Measurements from ENCODE around the gene ANK2. TPM values are rescaled to one million over a fixed set of nuclear protein-coding genes. Genes with fewer than 3 reads are reported as not detected.

ANK2 gene
- total RNA-seq, 1 donor: 15.1 TPM

GRCh38 chr4:113131621-113132020 is 82.2 kb downstream of the ANK2 start:
- DNase-seq (ENCODE audit: low read depth): no peak
- TF ChIP-seq CTCF (IDR thresholded peaks at IDR 0.05; ENCODE audit: insufficient read depth, low read depth, low read length): no peak

GRCh38 chr4:113141901-113142346 is 92.5 kb downstream of the ANK2 start:
- H3K4me3 ChIP-seq (ENCODE audit: low read depth, low read length): no peak overlapping the region
- peak; percentile 30 for DNase-seq (ENCODE audit: low read depth)

More at GRCh38 chr4:113131621-113132020, 82.2 kb downstream of the ANK2 start:
- H3K4me3 ChIP-seq (ENCODE audit: low read depth, low read length): no peak overlapping the region

DNA sequence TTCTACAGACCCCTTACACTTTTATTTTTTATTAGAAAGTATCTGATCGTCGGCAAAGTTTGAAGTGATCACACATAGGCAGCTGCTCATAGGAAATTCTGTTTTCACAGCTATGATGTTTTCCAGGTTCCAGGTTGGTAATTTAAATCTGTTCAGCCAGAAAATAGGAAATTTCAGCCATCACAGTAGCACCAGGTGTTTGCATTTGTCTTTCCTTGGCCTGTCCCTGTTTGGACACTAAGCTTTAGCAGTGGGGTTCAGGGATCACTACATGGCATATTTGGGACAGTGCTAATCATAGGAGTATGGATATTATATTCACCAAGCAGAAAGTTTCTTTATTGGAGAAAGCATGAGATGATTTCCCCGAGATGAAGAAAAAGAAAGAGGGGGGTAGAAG is 92.9 kb downstream of the ANK2 start:
- no peak for TF ChIP-seq CTCF (IDR thresholded peaks at IDR 0.05; ENCODE audit: insufficient read depth, low read depth, low read length)
- no peak for DNase-seq (ENCODE audit: low read depth)
- H3K4me3 ChIP-seq (ENCODE audit: low read depth, low read length): no peak overlapping the region

More at GRCh38 chr4:113141901-113142346, 92.5 kb downstream of the ANK2 start:
- TF ChIP-seq CTCF (IDR thresholded peaks at IDR 0.05; ENCODE audit: insufficient read depth, low read depth, low read length): no peak

DNA sequence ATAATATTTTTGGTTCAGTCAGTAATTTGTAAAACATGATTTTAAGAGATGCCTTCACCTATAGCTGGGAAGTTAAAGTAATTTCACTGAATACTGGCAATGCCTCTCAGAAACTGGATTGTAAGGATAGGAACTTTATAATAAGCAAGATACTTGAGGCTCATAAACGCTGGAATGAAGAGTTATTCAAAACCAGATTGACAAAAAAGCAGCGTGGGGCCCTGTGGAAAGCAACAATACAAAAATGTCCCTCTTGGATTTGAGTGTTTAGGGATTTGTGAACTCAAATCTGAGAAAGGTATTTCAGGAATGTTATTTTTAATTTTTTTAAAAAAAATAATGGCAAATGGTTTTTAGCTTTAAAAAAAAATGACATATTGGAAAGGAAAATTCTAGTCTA is 94.6 kb downstream of the ANK2 start:
- no peak for DNase-seq (ENCODE audit: low read depth)
- H3K4me3 ChIP-seq (ENCODE audit: low read depth, low read length): no peak overlapping the region
- TF ChIP-seq CTCF (IDR thresholded peaks at IDR 0.05; ENCODE audit: insufficient read depth, low read depth, low read length): no peak

DNA sequence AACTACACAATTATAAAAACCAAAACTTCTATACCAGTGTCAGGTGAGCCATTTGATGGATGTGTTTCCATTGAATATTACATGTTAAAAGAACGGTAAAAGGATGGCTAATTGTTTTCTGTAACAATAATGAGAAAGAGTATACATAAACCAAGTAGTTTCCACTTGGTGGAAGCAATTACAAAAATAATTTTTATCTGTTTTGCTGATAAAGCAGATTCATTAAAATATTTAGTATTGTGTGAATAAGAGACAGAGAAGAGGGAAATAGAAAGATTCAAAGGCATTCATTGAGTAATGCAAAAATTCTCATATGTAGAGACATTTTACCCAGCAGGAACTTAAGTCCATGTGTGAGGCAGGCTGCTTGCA is 95.7 kb downstream of the ANK2 start:
- TF ChIP-seq CTCF (IDR thresholded peaks at IDR 0.05; ENCODE audit: insufficient read depth, low read depth, low read length): no peak
- no peak overlapping the region for H3K4me3 ChIP-seq (ENCODE audit: low read depth, low read length)

GRCh38 chr4:113145519-113146291 is 96.3 kb downstream of the ANK2 start:
- no peak overlapping the region for H3K4me3 ChIP-seq (ENCODE audit: low read depth, low read length)
- no peak for TF ChIP-seq CTCF (IDR thresholded peaks at IDR 0.05; ENCODE audit: insufficient read depth, low read depth, low read length)
- DNase-seq (ENCODE audit: low read depth): no peak

More for the DNA sequence above, 95.7 kb downstream of the ANK2 start:
- no peak for DNase-seq (ENCODE audit: low read depth)

Data from fibroblast of villous mesenchyme (primary cell).